ENCODE measurements around the gene UCHL3.

DNA sequence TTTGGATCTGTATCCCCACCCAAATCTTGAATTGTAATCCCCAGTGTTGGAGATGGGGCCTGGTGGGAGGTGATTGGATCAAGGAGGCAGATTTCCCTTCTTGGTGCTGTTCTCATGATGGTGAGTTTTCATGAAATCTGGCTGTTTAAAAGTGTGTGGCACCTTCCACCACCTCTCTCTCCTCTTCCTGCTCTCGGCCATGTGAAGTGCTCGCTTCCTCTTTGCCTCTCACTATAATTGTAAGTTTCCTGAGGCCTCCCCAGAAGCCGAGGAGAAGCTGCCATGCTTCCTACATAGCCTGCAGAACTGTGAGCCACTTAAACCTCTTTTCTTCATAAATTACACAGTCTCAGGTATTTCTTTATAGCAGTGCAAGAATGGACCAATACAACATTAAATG, 27.6 kb upstream of the UCHL3 start:
- TF ChIP-seq, protein P1, sequence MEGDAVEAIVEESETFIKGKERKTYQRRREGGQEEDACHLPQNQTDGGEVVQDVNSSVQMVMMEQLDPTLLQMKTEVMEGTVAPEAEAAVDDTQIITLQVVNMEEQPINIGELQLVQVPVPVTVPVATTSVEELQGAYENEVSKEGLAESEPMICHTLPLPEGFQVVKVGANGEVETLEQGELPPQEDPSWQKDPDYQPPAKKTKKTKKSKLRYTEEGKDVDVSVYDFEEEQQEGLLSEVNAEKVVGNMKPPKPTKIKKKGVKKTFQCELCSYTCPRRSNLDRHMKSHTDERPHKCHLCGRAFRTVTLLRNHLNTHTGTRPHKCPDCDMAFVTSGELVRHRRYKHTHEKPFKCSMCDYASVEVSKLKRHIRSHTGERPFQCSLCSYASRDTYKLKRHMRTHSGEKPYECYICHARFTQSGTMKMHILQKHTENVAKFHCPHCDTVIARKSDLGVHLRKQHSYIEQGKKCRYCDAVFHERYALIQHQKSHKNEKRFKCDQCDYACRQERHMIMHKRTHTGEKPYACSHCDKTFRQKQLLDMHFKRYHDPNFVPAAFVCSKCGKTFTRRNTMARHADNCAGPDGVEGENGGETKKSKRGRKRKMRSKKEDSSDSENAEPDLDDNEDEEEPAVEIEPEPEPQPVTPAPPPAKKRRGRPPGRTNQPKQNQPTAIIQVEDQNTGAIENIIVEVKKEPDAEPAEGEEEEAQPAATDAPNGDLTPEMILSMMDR (conservative IDR thresholded peaks at IDR 0.05; ENCODE audit: low read depth, low read length): no peak
- TF ChIP-seq RFX5 (IDR thresholded peaks at IDR 0.05; ENCODE audit: low read depth, low read length): no peak
